ENCODE data around the gene PIEZO1. TPM values are rescaled to one million over a fixed set of nuclear protein-coding genes. Genes with fewer than 3 reads are reported as not detected.

Gene PIEZO1
- total RNA-seq, 2 experiments from 2014 or later: 308 to 323 TPM

DNA sequence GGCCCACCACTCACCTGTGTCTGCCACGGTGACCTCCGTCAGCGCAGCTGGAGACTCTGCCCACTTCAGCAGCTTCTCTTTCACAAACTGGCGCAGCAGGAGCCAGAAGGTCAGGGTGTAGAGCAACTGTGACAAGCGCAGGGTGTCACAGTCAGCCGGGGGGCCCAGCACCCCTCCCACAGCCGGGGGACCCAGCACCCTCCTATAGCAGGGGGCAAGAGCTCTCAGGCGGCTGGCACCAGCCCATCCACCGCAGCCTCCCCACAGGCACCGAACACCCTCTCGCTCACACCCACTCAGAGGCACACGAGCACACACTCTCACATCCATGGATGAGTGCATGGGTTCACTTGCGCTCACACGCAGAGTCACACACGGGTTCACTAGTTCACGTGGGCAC is 49.9 kb downstream of the PIEZO1 start:
- H3K36me3 Mint-ChIP-seq (ENCODE audit: low read depth): peaks cover 39% of the 10 kb centered on the region
- no peak overlapping the region for H3K27ac Mint-ChIP-seq
- ChIA-PET CTCF (interaction anchor here (1.1 to 3.4 kb wide), 2 partner anchors 8 to 47 kb away, joined by 4 to 62 read pairs; no protein-coding TSS in a partner anchor), POLR2A (interaction anchor here (1.0 to 1.6 kb wide), 2 partner anchors 46 to 69 kb away, joined by 3 read pairs; partner anchors contain the start of gene CDT1)
- peaks cover 6% of the 10 kb centered on the region for H3K4me1 Mint-ChIP-seq
- no peak overlapping the region for H3K4me3 Mint-ChIP-seq
- H3K9me3 Mint-ChIP-seq: no peaks in the 10 kb centered on the region
- no peaks in the 10 kb centered on the region for H3K27me3 Mint-ChIP-seq
- no peak for DNase-seq

DNA sequence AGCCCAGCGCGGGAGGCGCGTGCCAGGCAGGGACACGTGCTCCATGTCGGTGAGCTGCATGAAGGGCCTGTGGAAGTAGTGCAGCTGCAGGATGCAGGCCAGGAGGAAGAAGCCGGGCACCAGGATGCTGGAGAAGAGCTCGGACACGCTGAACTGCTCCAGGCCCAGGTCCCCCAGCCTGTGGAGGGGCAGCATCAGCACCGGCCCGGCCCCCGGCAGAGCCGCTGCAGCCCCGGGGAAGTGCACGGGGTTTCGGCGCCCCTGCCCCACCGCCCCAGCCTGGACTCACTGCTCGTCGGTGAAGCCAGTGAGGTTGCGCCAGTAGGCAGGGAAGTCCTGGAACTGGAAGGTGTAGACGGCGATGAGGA is 50.7 kb downstream of the PIEZO1 start:
- ChIA-PET POLR2A (interaction anchor here (1.0 to 1.6 kb wide), 2 partner anchors 47 to 69 kb away, joined by 3 read pairs; partner anchors contain the start of gene CDT1), CTCF (interaction anchor here (0.5 to 1.1 kb wide), 2 partner anchors 9 to 31 kb away, joined by 3 to 4 read pairs; no protein-coding TSS in a partner anchor)
- Mint-ChIP-seq H3K36me3 (ENCODE audit: low read depth) (peaks cover 43% of the 10 kb centered on the region), H3K4me3 (no peak overlapping the region), H3K9me3 (no peaks in the 10 kb centered on the region), H3K27ac (no peak overlapping the region), H3K27me3 (no peaks in the 10 kb centered on the region), H3K4me1 (peaks cover 8% of the 10 kb centered on the region)
- no peak for DNase-seq

GRCh38 chr16:88733630-88734360 is 51.2 kb downstream of the PIEZO1 start:
- ChIA-PET CTCF (interaction anchor here (0.5 kb wide), 1 partner anchor 32 kb away, joined by 3 read pairs; no protein-coding TSS in a partner anchor), POLR2A (interaction anchor here (1.0 to 1.6 kb wide), 2 partner anchors 47 to 70 kb away, joined by 3 read pairs; partner anchors contain the start of gene CDT1)
- Mint-ChIP-seq H3K36me3 (ENCODE audit: low read depth) (peaks cover 42% of the 10 kb centered on the region), H3K4me1 (peaks cover 8% of the 10 kb centered on the region), H3K9me3 (no peaks in the 10 kb centered on the region), H3K27ac (no peak overlapping the region), H3K4me3 (no peak overlapping the region), H3K27me3 (no peaks in the 10 kb centered on the region)
- no peak for DNase-seq

- H3K27me3 Mint-ChIP-seq: no peaks in the 10 kb centered on the region
- POLR2A ChIA-PET: no interaction called here
- H3K27ac Mint-ChIP-seq: no peak overlapping the region
- H3K9me3 Mint-ChIP-seq: no peaks in the 10 kb centered on the region
- CTCF ChIA-PET: no interaction called here
- no peak for DNase-seq
- no peak overlapping the region for H3K4me3 Mint-ChIP-seq
- H3K4me1 Mint-ChIP-seq: peaks cover 8% of the 10 kb centered on the region
- H3K36me3 Mint-ChIP-seq (ENCODE audit: low read depth): peaks cover 38% of the 10 kb centered on the region
These were observed 52.1 kb downstream of the PIEZO1 start for GRCh38 chr16:88732961-88733294.

DNA sequence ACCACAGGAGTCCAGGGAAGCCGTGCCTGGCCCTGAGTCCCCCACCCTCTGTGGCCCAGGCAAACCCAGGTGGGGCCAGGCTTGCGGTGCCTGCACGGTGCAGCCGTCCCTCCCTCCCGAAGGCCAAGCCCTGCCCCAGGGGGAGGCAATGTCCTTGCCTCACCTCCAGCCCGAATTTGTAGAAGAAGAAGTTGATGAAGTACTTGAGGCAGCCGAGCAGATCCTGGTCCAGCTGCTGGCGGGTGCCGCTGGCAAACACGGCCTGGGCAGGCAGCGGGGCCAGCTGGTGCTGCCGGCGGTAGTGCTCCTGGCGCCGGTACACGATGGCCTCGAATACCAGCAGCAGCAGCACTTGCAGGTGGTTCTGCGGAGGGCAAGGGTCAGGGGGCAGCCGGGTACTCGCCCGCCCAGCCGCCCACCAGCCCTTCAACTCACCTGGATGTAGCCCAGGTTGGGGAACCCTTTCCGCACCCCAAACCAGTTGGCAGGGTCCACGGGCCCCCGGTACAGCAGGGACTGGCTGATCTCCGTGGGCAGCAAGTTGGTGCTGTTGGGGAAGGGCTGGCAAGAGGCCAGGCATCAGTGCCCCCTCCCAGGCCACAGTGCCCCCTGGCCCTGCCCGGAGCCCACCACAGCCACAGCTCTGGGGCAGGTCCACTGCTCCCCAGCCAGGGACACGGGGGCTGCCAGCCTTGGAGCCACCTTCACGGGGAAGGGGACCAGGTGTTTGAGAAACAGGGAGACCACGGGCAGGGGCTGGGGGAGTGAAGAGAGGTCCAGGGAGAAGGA is 52.7 kb downstream of the PIEZO1 start:
- peaks cover 39% of the 10 kb centered on the region for H3K36me3 Mint-ChIP-seq (ENCODE audit: low read depth)
- ChIA-PET CTCF (no interaction called here), POLR2A (interaction anchor here (0.9 kb wide), 1 partner anchor 14 kb away, joined by 3 read pairs; no protein-coding TSS in a partner anchor)
- H3K4me1 Mint-ChIP-seq: peaks cover 8% of the 10 kb centered on the region
- no peak for DNase-seq
- no peak overlapping the region for H3K4me3 Mint-ChIP-seq
- no peak overlapping the region for H3K27ac Mint-ChIP-seq
- H3K9me3 Mint-ChIP-seq: no peaks in the 10 kb centered on the region
- H3K27me3 Mint-ChIP-seq: no peaks in the 10 kb centered on the region

DNA sequence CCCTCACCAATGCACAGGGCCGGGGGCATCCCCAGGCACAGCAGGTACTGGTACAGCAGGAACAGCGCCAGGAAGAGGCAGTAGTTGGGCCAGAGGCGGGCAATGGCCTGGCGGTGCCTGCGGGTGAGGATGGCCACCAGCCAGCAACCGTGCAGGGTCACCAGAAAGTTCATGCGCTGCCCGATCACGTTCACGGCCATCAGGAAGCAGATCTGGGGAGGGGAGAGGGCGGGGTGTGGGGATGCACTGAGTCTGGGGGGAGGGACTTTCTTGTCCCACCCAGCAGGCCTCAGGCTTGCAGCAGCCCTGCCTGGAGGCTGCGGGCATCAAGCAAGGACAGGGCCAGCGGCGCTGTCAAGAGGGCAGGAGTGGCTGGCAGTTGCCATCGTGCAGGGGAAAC is 53.3 kb downstream of the PIEZO1 start:
- CTCF ChIA-PET: no interaction called here
- Mint-ChIP-seq H3K36me3 (ENCODE audit: low read depth) (peaks cover 39% of the 10 kb centered on the region), H3K9me3 (no peaks in the 10 kb centered on the region), H3K27me3 (no peaks in the 10 kb centered on the region), H3K4me3 (no peak overlapping the region), H3K4me1 (peaks cover 8% of the 10 kb centered on the region), H3K27ac (peak overlapping the region; percentile 47)
- DNase-seq: no peak
- POLR2A ChIA-PET: interaction anchor here (0.9 kb wide), 1 partner anchor 13 kb away, joined by 3 read pairs; no protein-coding TSS in a partner anchor

GRCh38 chr16:88730632-88731607 is 54.1 kb downstream of the PIEZO1 start:
- Mint-ChIP-seq H3K9me3 (no peaks in the 10 kb centered on the region), H3K4me1 (peaks cover 8% of the 10 kb centered on the region), H3K27me3 (no peaks in the 10 kb centered on the region), H3K4me3 (no peak overlapping the region), H3K36me3 (ENCODE audit: low read depth) (peaks cover 44% of the 10 kb centered on the region), H3K27ac (no peak overlapping the region)
- CTCF ChIA-PET: no interaction called here
- DNase-seq: no peak
- POLR2A ChIA-PET: no interaction called here

DNA sequence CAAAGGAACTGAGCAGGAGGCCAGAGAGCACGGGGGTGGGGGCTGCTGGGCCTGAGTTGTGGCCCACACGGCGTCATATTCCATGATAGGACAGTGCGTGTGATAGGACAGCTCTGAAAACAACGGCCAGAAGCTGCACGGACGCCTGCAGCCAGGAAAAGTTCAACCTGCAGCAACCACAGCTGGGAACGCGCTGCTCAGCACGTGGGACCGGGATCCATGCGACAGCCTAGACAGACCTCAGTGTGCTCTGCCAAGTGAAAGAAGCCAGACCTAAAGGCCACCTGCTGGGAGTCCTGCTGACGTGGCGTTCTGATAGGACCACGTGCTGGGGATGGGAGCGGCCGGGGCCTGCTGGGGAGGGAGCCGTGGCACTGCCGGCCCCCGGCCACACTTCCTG is 57.1 kb downstream of the PIEZO1 start:
- ChIA-PET CTCF (no interaction called here), POLR2A (no interaction called here)
- Mint-ChIP-seq H3K27me3 (no peaks in the 10 kb centered on the region), H3K27ac (no peak overlapping the region), H3K9me3 (no peaks in the 10 kb centered on the region), H3K4me3 (no peak overlapping the region), H3K36me3 (ENCODE audit: low read depth) (peaks cover 49% of the 10 kb centered on the region), H3K4me1 (peaks cover 8% of the 10 kb centered on the region)
- DNase-seq: no peak

- Mint-ChIP-seq H3K36me3 (ENCODE audit: low read depth) (peaks cover 49% of the 10 kb centered on the region), H3K4me3 (no peak overlapping the region), H3K27me3 (no peaks in the 10 kb centered on the region), H3K4me1 (peaks cover 8% of the 10 kb centered on the region), H3K27ac (no peak overlapping the region), H3K9me3 (no peaks in the 10 kb centered on the region)
- ChIA-PET POLR2A (no interaction called here), CTCF (no interaction called here)
- DNase-seq: no peak
These were observed 58.0 kb downstream of the PIEZO1 start for GRCh38 chr16:88726981-88727380.

- H3K9me3 Mint-ChIP-seq: no peaks in the 10 kb centered on the region
- peaks cover 6% of the 10 kb centered on the region for H3K4me1 Mint-ChIP-seq
- ChIA-PET CTCF (no interaction called here), POLR2A (no interaction called here)
- no peaks in the 10 kb centered on the region for H3K27me3 Mint-ChIP-seq
- no peak overlapping the region for H3K27ac Mint-ChIP-seq
- DNase-seq: no peak
- peaks cover 46% of the 10 kb centered on the region for H3K36me3 Mint-ChIP-seq (ENCODE audit: low read depth)
- H3K4me3 Mint-ChIP-seq: no peak overlapping the region
These were observed 58.6 kb downstream of the PIEZO1 start for GRCh38 chr16:88726408-88726749.

DNA sequence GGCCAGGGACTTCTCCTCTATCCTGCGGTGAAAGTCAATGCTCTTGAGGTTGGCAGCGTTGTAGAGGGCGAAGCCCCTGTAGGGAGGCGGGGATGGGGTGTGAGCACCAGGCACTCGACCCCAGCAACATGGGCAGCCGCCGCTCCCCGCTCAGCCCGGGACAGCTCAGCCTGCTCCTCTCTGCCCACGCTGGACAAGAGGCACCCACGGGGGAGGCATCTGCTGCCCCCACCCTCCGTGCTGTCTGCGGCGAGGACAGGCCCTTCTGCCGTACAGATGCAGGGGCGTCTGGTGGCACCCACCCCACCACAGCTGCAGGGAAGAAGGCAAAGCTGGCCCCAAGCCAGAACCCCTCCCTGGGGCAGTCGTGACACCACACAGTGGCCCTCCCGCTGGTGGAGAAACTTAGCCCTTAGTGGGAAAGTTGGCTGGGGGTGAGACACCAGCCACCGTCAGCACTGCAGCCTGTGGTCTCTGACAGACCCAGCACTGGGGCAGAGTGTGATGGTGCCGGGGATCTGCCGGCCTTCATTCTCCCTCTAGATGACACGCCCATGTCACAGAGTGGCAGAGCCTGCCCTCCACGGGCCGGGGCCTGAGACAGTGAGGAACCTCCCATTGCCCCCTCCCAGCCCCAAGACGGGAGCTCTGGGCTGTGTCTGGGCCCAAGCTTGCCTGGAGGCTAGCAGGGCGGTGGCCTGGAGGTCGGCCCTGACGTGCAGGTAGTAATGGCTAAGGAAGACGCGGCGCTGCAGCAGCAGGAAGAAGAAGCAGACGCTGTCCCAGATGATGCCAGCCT is 59.2 kb downstream of the PIEZO1 start:
- ChIA-PET POLR2A (no interaction called here), CTCF (no interaction called here)
- Mint-ChIP-seq H3K4me1 (peaks cover 1% of the 10 kb centered on the region), H3K9me3 (no peaks in the 10 kb centered on the region), H3K27ac (no peak overlapping the region), H3K36me3 (ENCODE audit: low read depth) (peaks cover 40% of the 10 kb centered on the region), H3K27me3 (no peaks in the 10 kb centered on the region), H3K4me3 (no peak overlapping the region)
- DNase-seq: no peak

DNA sequence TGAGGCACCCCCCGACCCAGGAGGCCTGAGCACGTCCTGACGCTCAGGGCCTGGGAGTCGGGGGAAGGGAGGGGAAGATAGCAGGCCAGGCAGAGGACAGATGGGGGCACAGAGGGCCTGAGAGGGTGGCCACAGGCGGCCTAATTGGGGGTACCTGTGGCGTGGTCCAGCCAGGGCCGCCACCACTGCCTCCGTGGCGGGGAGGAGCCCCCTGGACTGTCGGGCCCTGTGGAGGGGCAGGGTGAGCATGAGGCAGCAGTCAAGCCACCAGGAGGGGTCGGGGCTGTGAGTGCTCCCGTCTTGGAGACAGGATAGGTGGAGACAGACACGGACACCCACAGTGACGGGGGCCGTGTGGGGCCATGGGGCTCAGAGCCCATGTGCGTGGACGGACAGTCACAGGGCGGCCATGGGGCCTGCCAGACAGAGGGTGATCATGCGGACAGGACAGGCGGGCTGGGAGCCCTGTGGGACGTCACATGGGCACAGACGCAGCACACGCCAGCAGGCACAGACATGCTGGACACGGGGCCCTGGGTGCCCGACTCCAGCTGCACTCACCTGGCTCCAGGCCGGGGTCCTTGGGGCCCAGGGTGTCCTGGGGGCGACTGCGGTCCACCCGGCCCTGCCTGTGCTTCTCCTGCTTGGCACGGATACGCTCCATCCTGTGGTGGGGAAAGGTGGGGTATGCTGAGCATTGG is 60.0 kb downstream of the PIEZO1 start:
- Mint-ChIP-seq H3K27me3 (no peaks in the 10 kb centered on the region), H3K36me3 (ENCODE audit: low read depth) (peaks cover 41% of the 10 kb centered on the region), H3K9me3 (no peaks in the 10 kb centered on the region), H3K4me1 (peaks cover 1% of the 10 kb centered on the region), H3K27ac (no peak overlapping the region), H3K4me3 (no peak overlapping the region)
- DNase-seq: no peak
- ChIA-PET CTCF (interaction anchor here (1.0 kb wide), 1 partner anchor 62 kb away, joined by 3 read pairs; no protein-coding TSS in a partner anchor), POLR2A (no interaction called here)
